H1 (cell line): ENCODE results near the gene PATJ. TPM values are rescaled to one million over a fixed set of nuclear protein-coding genes. Genes with fewer than 3 reads are reported as not detected.

ENCODE experiments used
- BCL11A ChIP-seq, 2 experiments: IDR thresholded peaks; one replicate each; pipeline ENCODE4 v1.6.1; 2011; ENCODE audit warnings: low read depth in 2 of 2, low read length in 2 of 2, mild to moderate bottlenecking in 2 of 2
- CHD1 ChIP-seq: IDR thresholded peaks from 2 replicates; pipeline ENCODE4 v1.6.1; 2012; ENCODE audit warnings: low read depth, low read length, improper control_type of control experiment
- CHD7 ChIP-seq: fragments of 300-600 bp; sonication (generic); IDR thresholded peaks from 2 replicates; pipeline ENCODE4 v1.7.1; 2012; ENCODE audit warnings: low read length, moderate library complexity, mild to moderate bottlenecking, inconsistent platforms; ENCODE audit not compliant: insufficient replicate concordance
- CREB1 ChIP-seq: IDR thresholded peaks from 2 replicates; pipeline ENCODE4 v1.6.1; 2012; ENCODE audit warnings: inconsistent platforms
- JUND ChIP-seq: IDR thresholded peaks from 2 replicates; pipeline ENCODE4 v1.6.1; 2011; ENCODE audit warnings: mild to moderate bottlenecking, improper control_type of control experiment, low read length
- MAFK ChIP-seq: IDR thresholded peaks from 2 replicates; pipeline ENCODE4 v1.6.1; 2012; ENCODE audit warnings: low read depth, mild to moderate bottlenecking, improper control_type of control experiment, low read length
- NANOG ChIP-seq: IDR thresholded peaks from 2 replicates; pipeline ENCODE4 v1.6.1; 2011; ENCODE audit warnings: low read length, low read depth, mild to moderate bottlenecking, inconsistent platforms; ENCODE audit not compliant: insufficient read depth, poor library complexity, severe bottlenecking
- RAD21 ChIP-seq, 2 experiments: IDR thresholded peaks in 1 of 2; conservative IDR thresholded peaks in 1 of 2; 2 replicates each; pipeline ENCODE4 v1.6.1; 2011; ENCODE audit warnings: low read depth in 2 of 2, low read length in 2 of 2, improper control_type of control experiment in 1 of 2, inconsistent platforms in 1 of 2, mild to moderate bottlenecking in 1 of 2, moderate library complexity in 1 of 2
- RXRA ChIP-seq: IDR thresholded peaks from 2 replicates; pipeline ENCODE4 v1.6.1; 2011; ENCODE audit warnings: low read depth, mild to moderate bottlenecking, low read length, moderate library complexity; ENCODE audit not compliant: insufficient read depth
- SAP30 ChIP-seq: fragments of 300-600 bp; sonication (generic); IDR thresholded peaks from 2 replicates; pipeline ENCODE4 v1.7.1; 2012; ENCODE audit warnings: low read length, moderate library complexity, mild to moderate bottlenecking, inconsistent platforms; ENCODE audit not compliant: insufficient read depth, insufficient replicate concordance
- SIX5 ChIP-seq: IDR thresholded peaks from 2 replicates; pipeline ENCODE4 v1.6.1; 2011; ENCODE audit warnings: mild to moderate bottlenecking, low read depth, low read length
- SP1 ChIP-seq: IDR thresholded peaks from 2 replicates; pipeline ENCODE4 v1.6.1; 2011; ENCODE audit warnings: low read depth, low read length
- polyA plus RNA-seq, 7 experiments: library from polyadenylated mRNA; depleted of rRNA in 3 of 7; stranded (reverse) in 5 of 7; unstranded in 2 of 7; fragments of >200 nt in 5 of 7; fragments of 200-250 nt in 2 of 7; gene quantifications; 1 replicate in 5 of 7; 2 replicates in 1 of 7; 4 replicates in 1 of 7; pipeline versions ENCODE4 v1.2.1 to v1.2.3, GENCODE V29; 2011 to 2013; ENCODE audit warnings: missing spikeins in 2 of 7, mixed read lengths in 2 of 7
- total RNA-seq: library from RNA; stranded (reverse); fragmentation: NEBNext Ultra II Directional; extraction: Animal tissue kit (Norgen Biotek cat#: 25700); gene quantifications from 2 replicates; pipeline ENCODE4 v1.2.1, GENCODE V29; 2021

The PATJ gene
- total and polyA plus RNA-seq, 2 of the 8 experiments (the other 6 are each of a cell fraction or from before 2014, with no cell fraction given): 8.2 to 55.6 TPM

GRCh38 chr1:62012095-62012494, 269.8 kb downstream of the PATJ start (continued):
- TF ChIP-seq CHD7: no peak
- TF ChIP-seq RXRA: no peak
- TF ChIP-seq CHD1: no peak
- TF ChIP-seq SP1: no peak
- no peak for TF ChIP-seq CREB1
- TF ChIP-seq SIX5: no peak
- TF ChIP-seq BCL11A (IDR thresholded peaks at IDR 0.05; ENCODE audit: low read depth in 2 of 2, low read length in 2 of 2): no peak
- no peak for TF ChIP-seq MAFK
- no peak for TF ChIP-seq NANOG
- TF ChIP-seq RAD21 (IDR thresholded peaks at IDR 0.05 in 1 of 2, conservative IDR thresholded peaks at IDR 0.05 in 1 of 2; ENCODE audit: low read depth in 2 of 2, low read length in 2 of 2): no peak
- TF ChIP-seq SAP30: no peak
- no peak for TF ChIP-seq JUND
